GM23248 (cell line): ENCODE results near the gene NHERF2.

Source experiments
- EZH2 ChIP-seq: fragments of 200-600 bp; sonication (generic); IDR thresholded peaks from 2 replicates; pipeline ENCODE4 v1.6.1; 2018; ENCODE audit warnings: antibody characterized with exemption, mild to moderate bottlenecking; ENCODE audit not compliant: insufficient read depth, poor library complexity, severe bottlenecking
- EZH2phosphoT487 ChIP-seq: fragments of 200-600 bp; sonication (generic); IDR thresholded peaks from 2 replicates; pipeline ENCODE4 v1.6.1; 2018; ENCODE audit warnings: antibody characterized with exemption, moderate library complexity, mild to moderate bottlenecking, low read depth; ENCODE audit not compliant: insufficient read depth

GRCh38 chr16:2013527-2013926, 13.2 kb upstream of the NHERF2 start:
- TF ChIP-seq EZH2 (no peak), EZH2phosphoT487 (no peak)
